GM19468 (cell line): ENCODE data around the gene TNFRSF1B.

ENCODE experiments used
- ATAC-seq: cut with Tn5 transposase; IDR thresholded peaks from one replicate; pipeline ENCODE4 v1.9.1; 2021; ENCODE audit warnings: mild to moderate bottlenecking, moderate library complexity, moderate number of reproducible peaks; ENCODE audit not compliant: unreplicated experiment; ENCODE audit errors: extremely low read depth

TNFRSF1B gene

DNA sequence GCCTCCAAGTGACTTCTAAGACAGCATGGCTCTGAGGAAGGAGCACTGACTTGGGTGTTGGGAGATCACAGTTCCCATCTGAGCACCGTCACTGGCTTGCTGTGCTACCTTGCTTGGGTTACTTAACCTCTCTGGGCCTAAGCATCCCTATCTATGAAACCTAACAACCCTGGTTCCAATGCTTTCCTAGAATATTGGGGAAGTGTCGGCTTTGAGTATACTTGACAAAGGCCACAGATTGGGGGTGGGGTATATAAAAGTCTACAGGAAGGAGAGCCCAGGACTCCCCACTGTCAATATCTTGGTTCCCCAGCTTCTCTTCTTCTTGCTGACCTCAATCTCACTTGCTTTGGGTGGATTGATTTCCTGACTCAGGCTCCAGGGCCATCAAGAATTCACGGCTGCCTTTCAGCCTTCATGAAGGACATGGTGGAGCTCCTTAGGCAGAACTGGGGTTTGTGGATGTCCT, 6.3 kb downstream of the TNFRSF1B start:
- ATAC-seq: no peak

DNA sequence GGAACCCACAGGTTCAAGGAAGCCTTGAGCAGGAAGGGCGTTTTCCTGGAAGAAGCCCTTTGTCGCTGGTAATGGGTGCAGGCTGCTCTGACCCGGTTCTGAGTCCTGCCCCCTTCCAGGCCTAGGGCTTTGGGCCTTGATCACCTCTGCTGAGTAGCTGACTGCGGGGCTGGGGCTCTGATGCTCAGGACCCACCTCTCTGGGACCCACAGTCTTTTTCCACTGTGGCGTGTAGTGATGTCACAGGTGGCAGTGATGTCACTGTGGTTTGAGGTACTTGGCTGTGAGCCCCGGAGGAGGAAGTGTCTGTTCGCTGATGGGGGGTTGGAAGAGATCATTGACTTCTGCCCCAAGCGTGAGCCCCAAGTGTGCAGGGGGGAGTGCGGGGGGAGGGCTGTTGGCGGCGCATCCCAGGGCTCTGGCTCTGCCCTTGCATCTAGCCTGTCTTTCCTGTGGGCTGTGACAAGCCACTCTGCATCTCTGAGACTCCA, 6.9 kb downstream of the TNFRSF1B start:
- ATAC-seq: no peak

GRCh38 chr1:12174924-12175810, 8.4 kb downstream of the TNFRSF1B start:
- no peak for ATAC-seq

- no peak for ATAC-seq
These were observed 9.7 kb downstream of the TNFRSF1B start for GRCh38 chr1:12176298-12177118.

DNA sequence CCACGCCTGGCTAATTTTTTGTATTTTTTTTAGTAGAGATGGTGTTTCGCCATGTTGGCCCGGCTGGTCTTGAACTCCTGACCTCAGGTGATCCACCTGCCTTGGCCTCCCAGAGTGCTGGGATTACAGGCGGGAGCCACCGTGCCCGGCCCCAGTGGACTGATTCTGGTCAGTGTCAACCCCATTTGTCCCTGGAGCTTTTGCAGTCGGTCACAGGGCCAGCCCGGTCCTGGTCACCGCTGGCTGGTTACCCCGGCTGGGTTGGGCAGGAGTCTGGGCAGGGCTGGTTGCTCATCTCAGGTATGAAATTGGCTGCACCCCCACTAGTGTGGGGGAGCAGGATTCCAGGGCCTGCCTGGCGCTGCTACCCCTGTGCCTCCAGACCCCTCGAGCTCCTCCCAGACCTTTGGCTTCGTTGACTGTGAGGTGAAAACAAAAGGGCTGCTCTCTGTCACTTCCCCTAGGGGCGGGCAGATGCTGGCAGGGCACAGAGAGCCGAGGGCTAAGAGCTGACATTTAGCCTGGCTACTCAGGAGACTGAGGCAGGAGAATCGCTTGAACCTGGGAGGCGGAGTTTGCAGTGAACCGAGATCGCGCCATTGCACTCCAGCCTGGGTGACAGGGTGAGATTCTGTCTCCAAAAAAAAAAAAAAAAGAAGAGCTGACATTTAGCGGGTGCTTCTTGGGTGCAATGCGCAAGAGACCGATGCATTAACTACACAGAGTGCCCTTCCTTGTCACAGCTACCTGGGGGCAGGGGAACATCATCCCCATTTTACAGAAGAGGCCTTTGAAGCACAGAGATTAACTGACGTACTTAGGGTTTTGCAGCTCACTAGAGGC, 10.6 kb downstream of the TNFRSF1B start:
- ATAC-seq: no peak

DNA sequence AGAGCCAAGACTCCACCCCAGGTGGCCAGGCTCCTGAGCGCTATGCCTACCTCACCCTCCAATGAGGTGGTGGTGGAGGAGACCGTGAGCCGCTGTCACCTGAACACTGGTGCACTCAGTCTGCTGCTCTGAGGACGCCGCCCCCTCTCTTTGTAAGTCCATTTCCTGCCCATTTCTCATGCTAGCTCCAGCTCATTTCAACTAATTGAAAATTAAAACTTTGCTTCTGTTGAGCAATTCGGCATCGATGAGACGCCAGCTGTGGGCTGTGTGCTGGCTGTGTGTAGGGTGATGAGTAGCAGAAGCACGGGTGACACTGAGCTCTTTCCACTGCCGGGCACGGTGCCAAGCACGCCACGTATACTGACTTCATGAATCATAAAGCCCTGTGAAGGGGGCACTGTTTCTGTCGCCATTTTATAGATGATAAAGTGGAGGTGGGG, 11.2 kb downstream of the TNFRSF1B start:
- no peak for ATAC-seq

- ATAC-seq: no peak
These were observed 11.7 kb downstream of the TNFRSF1B start for GRCh38 chr1:12178511-12178910.

DNA sequence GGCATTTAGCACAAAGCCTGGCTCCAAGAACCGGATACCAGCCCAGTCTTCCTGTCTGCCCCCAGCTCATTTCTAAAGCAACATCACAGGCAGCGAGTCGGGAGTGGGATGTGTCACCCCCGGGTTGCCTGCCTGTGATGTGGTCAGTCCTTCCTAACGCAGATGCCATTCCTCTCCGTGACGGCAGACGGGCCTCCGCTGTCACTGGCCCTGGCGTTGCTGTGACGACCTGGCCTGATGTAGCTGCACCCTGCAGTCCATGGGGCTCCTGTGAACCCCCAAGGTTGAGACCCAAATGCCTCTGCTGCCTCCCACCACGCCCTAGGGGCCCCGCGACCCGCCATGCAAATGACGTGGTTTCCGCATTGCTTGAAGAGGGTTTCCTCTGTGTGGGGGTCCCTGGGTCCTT, 12.3 kb downstream of the TNFRSF1B start:
- no peak for ATAC-seq

DNA sequence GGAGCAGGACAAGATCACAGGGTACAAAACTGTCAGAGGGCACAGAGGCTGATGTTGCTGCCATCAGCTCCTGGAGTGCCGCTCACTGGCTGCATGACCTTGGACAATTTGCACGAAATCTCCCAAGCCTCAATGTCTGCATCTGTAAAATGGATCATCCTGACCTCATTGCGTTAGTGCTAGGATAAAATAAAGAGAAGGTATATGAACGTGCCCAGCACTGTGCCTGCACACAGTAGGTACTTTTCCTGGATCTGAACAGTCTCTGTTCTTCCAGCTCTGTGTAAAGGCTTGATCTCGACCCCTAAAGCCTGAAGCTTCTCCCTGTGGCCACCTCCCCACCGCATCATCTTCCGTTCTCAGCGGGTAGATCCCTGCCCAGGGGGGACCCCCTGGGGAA, 12.9 kb downstream of the TNFRSF1B start:
- no peak for ATAC-seq

- no peak for ATAC-seq
These were observed 13.5 kb downstream of the TNFRSF1B start for GRCh38 chr1:12180315-12180714.

DNA sequence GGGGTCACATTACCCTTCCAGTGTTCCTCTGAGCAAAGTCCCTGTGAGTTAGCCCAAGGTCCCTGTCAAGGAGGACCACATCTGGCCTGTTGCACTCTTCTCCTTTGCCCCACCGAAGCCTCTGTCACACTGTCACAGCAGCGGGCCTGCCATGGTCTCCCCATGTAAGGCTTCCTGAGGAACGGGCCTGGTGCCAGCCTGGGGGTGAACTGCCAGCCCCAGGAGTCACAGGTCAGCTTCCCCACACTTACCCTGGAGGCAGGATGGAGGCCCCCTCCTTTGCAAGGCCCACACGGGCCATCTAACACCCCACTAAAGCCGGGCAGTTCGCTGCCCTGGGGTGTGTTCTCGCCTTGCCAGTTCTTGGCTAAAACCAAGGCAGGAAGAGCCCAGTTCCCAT, 14.1 kb downstream of the TNFRSF1B start:
- ATAC-seq: no peak

- no peak for ATAC-seq
These were observed 14.8 kb downstream of the TNFRSF1B start for GRCh38 chr1:12181568-12181967.

DNA sequence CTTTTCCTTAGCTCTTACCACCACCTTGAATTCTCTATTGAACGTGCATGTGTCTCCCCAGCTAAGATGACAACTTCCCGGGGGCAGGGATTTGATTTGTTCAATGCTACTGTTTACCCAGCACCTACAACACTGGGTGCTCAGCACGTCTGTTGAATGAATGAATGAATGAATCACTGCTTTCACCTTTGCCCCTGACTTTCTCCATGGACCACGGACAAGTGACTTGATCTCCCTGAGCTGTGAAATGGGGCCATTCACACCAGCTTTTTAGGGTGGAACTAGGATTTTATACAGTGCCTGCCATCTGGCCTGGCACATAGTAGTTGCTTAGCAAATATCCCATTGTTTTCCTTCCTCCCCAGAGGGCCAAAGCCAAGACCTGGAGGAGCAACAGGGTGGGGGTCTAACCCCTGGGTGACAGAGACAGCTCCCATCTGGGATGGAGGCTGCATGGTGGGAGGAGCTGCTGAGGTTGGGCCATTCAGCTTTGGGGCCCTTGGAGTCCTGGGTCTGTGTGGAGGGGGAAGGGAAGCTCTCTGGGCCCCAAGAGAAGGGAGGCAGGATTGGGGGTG, 15.7 kb downstream of the TNFRSF1B start:
- no peak for ATAC-seq

DNA sequence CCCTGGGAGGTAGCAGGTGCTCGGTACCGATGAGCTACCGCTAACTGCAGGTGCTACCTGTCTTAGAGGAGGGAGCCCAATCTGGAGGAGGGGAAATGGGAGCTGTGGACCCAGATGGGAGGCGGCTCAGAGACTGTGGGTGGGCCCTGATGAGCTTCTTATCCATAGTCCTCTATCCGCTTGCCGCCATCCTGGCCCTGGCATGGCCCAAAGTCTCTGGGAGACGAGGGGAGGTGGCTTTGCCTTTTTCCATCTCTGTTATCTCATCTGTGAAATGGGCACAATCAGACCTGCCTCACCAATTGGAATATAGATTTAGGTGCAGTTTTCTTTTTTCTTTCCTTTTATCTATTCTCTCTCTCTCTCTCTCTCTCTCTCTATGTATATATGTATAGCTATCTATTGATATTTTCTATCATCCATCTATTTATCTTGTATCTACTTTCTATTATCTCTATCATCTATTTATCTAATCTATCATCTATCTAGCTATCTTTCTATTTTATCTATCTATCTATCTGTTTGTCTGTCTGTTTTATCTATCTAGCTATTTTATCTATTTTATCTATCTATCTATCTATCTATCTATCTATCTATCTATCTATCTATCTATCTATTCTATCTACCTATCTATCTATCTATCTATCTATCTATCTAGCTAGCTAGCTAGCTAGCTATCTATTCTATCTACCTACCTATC, 16.5 kb downstream of the TNFRSF1B start:
- no peak for ATAC-seq

DNA sequence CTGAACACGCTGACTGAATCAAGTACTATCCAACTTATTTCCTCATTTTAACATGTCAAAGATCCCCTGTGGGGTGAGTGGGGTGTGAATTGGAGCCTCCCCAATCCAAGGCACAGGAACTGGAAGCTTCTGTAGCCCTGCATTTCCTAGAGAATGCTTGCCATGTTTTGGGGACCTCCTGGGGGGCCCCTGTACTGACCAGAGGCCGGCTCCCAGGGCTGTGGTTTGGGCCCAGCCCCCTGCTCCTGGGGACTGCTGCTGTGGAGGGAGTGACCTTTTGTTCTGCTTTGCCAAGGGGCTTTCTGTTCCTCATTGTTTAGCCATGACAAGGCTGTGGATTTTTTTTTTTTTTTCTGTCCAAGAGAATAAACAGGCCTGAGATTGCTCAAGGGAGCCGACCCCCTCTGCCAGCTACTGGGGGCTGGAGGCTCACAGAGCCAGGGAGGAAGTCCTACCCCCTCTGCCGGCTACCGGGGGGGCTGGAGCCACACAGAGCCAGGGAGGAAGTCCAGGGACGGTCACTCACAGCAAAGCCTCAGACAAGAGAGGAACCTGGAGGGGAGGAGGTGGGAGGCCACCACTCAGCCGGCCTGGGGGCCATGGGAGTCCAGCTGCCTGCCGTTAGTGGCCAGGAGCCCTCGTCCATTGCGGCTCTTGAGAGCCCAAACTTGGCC, 17.4 kb downstream of the TNFRSF1B start:
- ATAC-seq: no peak

GRCh38 chr1:12185036-12185917, 18.5 kb downstream of the TNFRSF1B start:
- no peak for ATAC-seq

- ATAC-seq: no peak
These were observed 19.3 kb downstream of the TNFRSF1B start for GRCh38 chr1:12185918-12186678.
